ENCODE measurements around the gene KLHL29.

DNA sequence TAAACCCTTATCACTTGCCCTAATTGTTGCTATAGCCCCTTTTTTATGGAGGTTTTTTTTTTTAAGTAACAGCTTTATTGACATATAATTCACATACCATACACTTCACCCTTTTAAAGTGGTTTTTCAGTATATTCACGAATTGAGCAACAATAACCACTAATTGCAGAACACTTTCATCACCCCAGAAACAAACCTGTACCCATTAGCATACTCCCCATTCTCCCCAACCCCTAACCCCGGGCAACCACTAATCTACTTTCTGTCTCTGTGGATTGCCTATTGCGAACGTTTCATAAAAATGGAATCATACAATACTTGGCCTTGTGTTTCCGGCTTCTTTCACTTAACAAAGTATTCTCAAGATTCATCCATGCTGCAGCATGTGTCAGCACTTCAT lies 328.4 kb downstream of the KLHL29 start:
- TF ChIP-seq SP1 (IDR thresholded peaks at IDR 0.05) (no peak), CTCF (IDR thresholded peaks at IDR 0.05; ENCODE audit: low read depth, low read length, missing input control) (no peak)

All from liver (tissue), 3 donors.